Activated CD8-positive, alpha-beta memory T cell treated with anti-CD3 and anti-CD28 coated beads for 36 hours (primary cell): Measurements from ENCODE around the gene SECTM1. TPM values are rescaled to one million over a fixed set of nuclear protein-coding genes. Genes with fewer than 3 reads are reported as not detected.

Experiments
- CTCF ChIA-PET: fragments of 350-600 bp; sonication (Branson Sonifier 250); formaldehyde crosslinking; loops from one replicate; lab custom pipeline; 2021; ENCODE audit warnings: antibody characterized with exemption; lab: Charles Lee
- POLR2A ChIA-PET: fragments of 350-600 bp; sonication (Branson Sonifier 250); formaldehyde crosslinking; loops from one replicate; lab custom pipeline; 2021; ENCODE audit warnings: antibody characterized with exemption; lab: Charles Lee
- total RNA-seq, 2 experiments: library from RNA; stranded (reverse); gene quantifications; one replicate each; pipeline ENCODE4 v1.2.3, GENCODE V29; 2021

Gene SECTM1
- total RNA-seq, 2 experiments from 2014 or later, result 0.80 to 0.84 TPM

DNA sequence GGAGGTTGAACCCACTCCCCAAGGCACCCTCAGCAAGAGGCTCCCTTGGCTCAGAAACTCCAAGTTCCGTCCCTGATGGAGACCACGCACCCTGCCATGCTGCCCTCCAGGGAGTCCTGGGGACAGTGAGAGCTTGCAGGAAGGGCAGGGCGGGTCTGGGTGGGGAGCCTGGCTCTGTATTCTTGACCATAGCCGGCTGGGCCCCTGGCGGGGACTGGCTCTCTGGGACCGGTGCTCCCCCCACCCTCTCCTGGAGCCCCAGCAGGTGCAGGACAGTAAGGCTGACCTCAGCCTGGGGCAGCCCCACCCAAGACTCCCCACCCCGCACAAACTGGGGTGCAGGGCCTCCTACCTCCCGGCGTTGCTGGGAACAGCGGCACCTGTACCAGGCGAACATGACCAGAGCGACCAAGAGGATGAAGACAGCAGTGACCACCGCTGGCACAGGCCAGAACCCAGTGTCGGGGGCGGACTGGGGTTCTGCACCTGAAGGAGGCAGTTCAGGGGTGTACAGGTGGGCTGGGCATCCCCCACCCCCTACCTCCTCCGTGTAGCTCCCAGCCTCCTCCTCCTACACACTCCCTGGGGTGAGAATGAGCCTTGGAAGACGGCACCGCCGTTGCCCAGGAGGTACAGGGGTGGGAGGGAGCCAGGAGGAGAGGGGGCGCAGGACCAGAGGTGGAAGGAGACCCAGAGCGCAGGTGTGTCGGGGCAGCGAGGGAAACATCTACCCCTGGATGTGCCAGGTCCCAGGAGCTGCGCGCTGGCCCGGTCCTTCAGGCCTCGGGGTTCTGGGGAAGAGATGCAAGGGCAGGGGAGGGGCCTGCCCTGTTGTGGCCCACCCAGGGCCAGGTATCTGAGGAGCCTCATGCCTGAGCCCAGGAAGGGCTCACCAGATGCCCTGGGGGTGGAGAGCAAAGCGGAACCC lies 10.8 kb downstream of the SECTM1 start:
- CTCF ChIA-PET, result interaction anchor here (0.6 to 3.1 kb wide), 9 partner anchors 23 to 88 kb away, joined by 3 to 49 read pairs (median 7); no protein-coding TSS in a partner anchor
- POLR2A ChIA-PET, result interaction anchor here (0.6 to 3.9 kb wide), 6 partner anchors 11 to 94 kb away, joined by 3 to 25 read pairs (median 4); partner anchors contain the start of gene SECTM1

DNA sequence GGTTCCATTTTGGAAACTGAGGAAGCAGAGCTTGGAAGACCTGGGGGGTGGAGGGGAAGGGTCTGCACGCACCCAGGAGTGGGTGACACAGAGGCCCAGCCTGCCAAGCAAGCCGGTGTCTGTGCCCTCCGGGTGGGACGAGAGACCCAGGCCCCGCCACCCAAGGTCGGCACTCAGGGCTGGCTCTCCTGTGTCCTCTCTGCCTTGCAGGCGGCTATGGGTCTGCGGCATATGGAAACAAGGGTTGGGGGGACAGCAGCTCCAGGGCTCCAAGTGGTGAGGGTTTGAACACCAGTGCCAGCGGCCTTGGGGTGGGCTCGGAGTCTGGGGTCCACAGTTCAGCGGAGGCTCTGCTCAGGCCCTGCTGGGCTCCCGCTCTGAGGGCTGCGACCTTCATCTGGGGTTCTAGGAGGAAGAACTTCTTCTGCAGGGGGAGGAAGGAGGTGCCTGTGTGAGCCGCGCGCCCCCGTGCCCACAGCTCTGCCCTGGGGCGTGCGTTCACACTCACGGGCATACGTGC lies 11.6 kb downstream of the SECTM1 start:
- ChIA-PET POLR2A (interaction anchor here (1.2 to 3.9 kb wide), 3 partner anchors 21 to 29 kb away, joined by 5 to 25 read pairs (median 8); no protein-coding TSS in a partner anchor), CTCF (interaction anchor here (0.5 to 3.1 kb wide), 10 partner anchors 11 to 88 kb away, joined by 3 to 49 read pairs (median 5); partner anchors contain the start of gene SECTM1)

DNA sequence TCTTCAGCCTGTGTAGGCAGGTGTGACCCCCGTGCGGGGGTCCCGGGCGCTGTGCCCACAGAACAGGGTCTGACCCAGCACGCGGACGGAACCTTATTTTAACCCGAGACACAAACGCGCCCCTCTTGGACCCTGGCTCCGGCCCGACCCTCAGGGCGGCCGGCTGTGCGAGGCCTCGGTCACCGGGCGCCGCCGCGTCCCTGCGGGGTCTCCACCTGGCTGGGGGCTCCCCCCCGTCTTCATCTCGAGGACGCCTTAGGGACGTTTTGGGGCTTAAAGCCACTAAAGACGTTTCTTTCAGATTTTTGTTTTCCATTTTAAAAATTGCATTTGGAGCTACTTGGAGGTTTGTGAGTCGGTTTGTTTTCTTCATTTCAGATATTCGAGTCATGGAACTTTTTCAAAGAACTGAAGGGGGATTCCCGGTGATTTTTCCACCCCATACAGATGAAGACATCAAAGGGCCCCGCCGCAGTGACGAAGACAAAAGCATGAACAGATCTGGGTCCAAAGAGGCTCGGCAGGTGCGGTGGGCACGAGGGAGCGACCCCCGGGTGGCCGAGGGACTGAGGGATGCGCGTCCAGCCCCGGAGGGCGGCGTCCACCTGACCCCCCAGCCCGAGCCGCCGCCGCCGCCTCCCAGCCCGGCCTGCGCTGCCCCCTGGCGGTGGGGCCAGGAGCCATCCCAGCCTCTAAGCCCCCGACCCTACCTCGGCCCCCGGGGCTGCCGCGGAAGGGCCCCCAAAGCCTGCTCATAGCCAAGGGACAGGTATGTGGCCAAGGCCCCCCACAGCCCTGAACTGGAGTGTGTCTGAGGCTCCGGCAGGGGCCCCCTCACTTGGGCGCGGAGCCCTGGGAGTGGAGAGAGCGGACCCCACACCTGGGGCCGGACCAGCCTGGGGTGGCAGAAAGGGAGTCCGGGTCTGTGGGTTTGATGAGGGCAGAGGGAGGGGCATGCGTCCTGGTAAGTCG lies 12.3 kb downstream of the SECTM1 start:
- CTCF ChIA-PET, result interaction anchor here (0.5 to 3.1 kb wide), 14 partner anchors 8 to 86 kb away, joined by 3 to 49 read pairs (median 4); partner anchors contain the start of gene SECTM1
- POLR2A ChIA-PET, result interaction anchor here (0.6 to 3.9 kb wide), 6 partner anchors 18 to 222 kb away, joined by 3 to 25 read pairs (median 4); no protein-coding TSS in a partner anchor

DNA sequence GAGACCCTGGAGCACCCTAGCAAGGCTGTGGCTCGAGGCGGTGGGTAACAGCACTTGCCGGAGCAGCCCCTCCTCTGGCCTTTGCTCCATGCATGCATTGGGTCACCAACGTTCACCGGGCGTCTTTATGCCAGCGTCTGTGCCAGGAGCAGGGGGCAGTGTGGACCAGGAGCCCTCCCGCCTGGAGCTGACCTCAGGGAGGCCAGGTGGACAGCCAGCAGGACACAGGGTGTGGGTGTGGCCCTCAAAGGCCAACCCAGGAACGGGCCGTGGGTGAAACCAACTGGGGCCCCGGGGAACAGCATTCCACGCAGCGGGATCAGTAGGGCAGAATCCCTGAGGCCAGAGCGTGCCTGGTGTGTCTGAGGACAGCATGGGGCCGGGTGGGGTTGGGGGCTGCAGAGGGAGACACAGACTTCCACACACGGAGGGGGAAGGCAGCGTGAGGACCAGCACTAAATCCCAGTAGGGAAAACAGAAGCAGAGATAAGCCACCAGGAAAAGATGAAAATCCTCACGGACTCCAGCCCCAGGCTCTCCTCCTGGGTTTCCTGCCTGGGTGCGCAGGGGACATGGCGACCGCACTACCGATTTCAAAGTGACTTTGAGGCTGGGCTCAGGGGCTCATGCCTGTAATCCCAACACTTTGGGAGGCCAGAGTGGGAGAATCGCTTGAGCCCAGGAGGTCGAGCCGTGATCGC lies 13.3 kb downstream of the SECTM1 start:
- CTCF ChIA-PET, result interaction anchor here (0.6 to 3.1 kb wide), 10 partner anchors 7 to 85 kb away, joined by 3 to 49 read pairs (median 4); no protein-coding TSS in a partner anchor
- POLR2A ChIA-PET, result interaction anchor here (0.9 to 3.9 kb wide), 3 partner anchors 17 to 22 kb away, joined by 3 to 25 read pairs (median 8); no protein-coding TSS in a partner anchor

DNA sequence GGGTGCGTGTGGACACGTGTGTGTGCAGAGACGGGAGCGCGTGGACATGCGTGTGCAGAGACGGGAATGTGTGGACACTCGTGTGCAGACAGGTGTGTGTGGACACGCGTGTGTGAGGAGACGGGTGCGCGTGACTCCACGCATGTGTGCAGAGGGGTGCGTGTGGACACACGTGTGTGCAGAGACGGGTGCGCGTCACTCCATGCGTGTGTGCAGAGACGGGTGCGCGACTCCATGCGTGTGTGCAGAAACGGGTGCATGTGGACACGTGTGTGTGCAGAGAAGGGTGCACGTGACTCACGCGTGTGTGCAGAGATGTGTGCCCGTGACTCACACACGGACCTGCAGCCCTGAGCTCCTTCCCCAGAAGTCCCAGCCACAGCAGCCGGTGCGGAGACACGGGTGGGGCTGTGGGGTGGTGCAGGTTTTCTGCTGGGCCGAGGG lies 13.9 kb downstream of the SECTM1 start:
- CTCF ChIA-PET, result interaction anchor here (0.7 to 3.1 kb wide), 2 partner anchors 19 to 45 kb away, joined by 3 to 49 read pairs; no protein-coding TSS in a partner anchor
- POLR2A ChIA-PET, result no interaction called here

DNA sequence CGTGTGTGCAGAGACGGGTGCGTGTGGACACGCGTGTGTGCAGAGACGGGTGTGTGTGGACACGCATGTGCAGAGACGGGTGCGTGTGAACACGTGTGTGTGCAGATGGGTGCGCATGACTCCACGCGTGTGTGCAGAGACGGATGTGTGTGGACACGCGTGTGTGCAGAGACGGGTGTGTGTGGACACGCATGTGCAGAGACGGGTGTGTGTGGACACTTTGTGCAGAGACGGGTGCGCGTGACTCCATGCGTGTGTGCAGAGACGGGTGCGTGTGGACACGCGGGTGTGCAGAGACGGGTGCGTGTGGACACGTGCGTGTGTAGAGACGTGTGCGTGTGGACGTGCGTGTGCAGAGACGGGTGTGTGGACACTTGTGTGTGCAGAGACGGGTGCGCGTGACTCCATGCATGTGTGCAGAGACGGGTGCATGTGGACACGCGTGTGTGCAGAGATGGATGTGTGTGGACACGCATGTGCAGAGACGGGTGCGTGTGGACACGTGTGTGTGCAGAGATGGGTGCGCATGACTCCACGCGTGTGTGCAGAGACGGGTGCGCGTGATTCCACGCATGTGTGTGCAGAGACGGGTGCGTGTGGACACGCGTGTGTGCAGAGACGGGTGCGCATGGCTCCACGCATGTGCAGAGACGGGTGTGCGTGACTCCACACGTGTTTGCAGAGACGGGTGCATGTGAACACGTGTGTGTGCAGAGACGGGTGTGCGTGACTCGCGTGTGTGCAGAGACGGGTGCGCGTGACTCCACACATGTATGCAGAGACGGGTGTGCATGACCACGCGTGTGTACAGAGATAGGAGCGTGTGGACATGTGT lies 14.6 kb downstream of the SECTM1 start:
- ChIA-PET POLR2A (no interaction called here), CTCF (no interaction called here)

DNA sequence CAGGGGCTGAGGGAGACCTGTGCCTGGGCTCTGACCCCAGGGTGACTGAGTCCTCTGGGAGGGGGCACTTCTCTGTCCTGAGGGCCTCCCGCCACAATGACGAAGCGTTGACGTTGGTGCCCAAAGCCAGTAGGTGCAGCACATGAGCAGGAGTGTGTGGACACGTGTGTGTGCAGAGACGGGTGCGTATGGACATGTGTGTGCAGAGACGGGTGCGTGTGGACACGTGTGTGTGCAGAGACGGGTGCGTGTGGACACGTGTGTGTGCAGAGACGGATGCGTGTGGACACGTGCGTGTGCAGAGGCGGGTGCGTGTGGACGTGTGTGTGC lies 15.4 kb downstream of the SECTM1 start:
- ChIA-PET POLR2A (interaction anchor here (0.7 to 2.9 kb wide), 6 partner anchors 14 to 80 kb away, joined by 4 to 71 read pairs (median 6); no protein-coding TSS in a partner anchor), CTCF (interaction anchor here (1.0 to 2.6 kb wide), 7 partner anchors 11 to 112 kb away, joined by 3 to 22 read pairs (median 12); no protein-coding TSS in a partner anchor)

DNA sequence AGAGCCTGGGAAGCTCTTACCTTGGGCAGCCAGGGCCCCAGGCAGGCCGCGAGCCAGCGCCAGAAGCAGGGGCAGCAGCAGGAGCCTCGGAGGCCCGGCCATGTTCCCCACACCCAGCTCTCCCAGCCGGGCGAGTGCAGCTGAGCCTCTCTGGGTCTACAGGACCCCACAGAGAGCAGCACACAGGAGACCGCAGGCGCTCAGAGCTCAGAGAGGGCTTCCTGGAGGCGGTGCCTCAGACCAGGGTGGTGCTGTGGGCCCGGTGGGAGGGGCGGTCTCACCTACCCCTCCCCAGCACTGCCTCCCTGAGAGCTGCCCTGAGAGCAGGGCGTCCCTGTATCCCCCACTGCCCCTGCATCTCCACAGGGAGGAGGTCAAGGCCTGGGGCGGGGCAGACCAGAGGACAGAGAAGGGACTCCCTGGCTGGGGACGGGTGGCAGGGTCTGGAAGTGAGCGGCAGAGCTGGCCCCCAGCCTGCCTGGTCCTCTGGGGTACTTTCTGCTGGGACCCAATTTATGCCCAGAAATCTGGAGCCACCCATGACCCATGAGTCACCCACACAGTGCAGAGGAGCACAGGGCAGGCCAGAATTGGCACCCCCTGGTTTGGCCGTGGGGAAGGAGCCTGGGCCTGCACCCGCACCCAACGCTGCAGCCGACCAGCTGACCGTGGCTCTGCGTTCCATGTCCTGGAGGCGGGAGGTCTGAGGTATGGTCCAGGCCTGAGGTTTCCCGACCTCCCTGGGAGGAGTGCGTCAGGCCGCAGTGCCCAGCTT lies 16.0 kb downstream of the SECTM1 start, which contains the start of gene CD7:
Gene CD7 (minus strand): TSS at position 215 of the 775 bp plus-strand sequence. CDS start 113 bp downstream, at position 102.
- CTCF ChIA-PET, result interaction anchor here (0.8 to 2.6 kb wide), 8 partner anchors 11 to 111 kb away, joined by 3 to 22 read pairs (median 8); no protein-coding TSS in a partner anchor
- POLR2A ChIA-PET, result interaction anchor here (0.6 to 2.9 kb wide), 11 partner anchors 13 to 391 kb away, joined by 3 to 71 read pairs (median 5); partner anchors contain the start of gene SLC16A3

DNA sequence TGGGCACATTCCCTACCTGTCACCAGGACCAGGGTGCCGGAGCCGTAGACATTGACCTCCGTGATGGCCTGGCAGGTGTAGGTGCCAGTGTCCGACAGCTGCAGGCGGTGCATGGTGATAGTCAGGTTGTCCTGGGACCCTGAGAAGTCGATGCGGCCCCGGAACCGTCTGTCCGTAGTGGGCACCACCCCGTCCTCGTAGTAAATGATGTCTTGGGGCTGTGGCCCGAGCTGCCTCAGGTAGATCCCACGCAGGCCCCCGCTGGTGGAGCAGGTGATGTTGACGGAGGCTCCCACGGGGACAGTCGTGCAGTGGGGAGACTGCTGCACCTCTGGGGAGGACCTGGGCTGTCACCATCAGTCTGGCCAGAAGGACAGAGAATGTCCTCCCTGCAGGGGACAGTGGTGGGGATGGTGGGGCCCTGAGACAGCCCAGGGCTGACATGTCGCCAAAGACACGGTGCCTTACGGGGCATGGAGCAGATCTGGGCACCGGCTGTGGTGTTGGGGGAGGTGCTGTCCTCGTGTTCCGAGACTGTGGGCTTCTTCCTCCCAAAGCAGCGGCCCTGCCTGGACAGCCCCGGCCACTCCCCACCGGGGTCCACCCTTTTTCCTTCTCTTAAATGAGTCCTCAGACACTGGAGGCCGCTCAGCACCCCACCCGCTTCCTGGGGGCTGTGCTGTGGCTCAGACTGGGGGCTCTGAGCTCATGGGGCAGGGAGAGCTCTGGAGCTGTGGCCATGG lies 16.7 kb downstream of the SECTM1 start:
- ChIA-PET POLR2A (interaction anchor here (0.6 to 2.9 kb wide), 12 partner anchors 13 to 217 kb away, joined by 3 to 71 read pairs (median 6); partner anchors contain the start of gene SLC16A3), CTCF (interaction anchor here (0.8 to 2.6 kb wide), 7 partner anchors 10 to 111 kb away, joined by 3 to 22 read pairs (median 12); no protein-coding TSS in a partner anchor)

DNA sequence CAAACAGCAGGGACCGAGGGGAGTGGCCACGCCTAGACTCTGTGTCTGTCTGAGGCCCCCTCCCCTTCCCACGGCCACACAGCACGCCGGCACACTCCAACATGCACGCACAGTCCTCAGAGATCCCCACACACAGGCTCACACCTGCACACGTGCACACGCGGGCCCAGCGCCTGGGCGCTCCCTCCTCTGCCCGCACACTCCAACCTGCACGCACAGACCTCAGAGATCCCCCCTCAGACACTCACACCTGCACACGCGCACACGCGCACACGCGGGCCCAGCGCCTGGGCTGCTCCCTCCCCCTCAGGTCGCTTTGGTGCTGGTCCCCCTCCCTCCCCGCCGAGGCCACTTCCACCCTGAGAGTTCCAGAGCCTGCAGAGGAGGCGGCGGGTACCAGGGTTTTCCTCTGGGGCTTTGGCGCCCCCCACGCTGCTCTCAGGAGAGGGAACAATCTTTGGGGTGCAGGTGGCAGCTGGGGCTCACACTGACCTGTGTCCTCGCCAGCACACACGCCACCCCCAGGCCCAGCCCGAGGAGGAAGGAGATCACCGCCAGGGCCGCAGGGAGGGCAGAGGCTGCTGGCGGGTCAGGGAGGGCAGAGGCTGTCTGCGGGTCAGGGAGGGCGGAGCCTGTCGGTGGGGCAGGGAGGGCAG lies 17.7 kb downstream of the SECTM1 start:
- CTCF ChIA-PET, result interaction anchor here (2.3 to 2.6 kb wide), 2 partner anchors 9 to 14 kb away, joined by 14 to 22 read pairs; no protein-coding TSS in a partner anchor
- POLR2A ChIA-PET, result interaction anchor here (0.7 to 2.9 kb wide), 5 partner anchors 12 to 47 kb away, joined by 3 to 71 read pairs (median 10); no protein-coding TSS in a partner anchor

DNA sequence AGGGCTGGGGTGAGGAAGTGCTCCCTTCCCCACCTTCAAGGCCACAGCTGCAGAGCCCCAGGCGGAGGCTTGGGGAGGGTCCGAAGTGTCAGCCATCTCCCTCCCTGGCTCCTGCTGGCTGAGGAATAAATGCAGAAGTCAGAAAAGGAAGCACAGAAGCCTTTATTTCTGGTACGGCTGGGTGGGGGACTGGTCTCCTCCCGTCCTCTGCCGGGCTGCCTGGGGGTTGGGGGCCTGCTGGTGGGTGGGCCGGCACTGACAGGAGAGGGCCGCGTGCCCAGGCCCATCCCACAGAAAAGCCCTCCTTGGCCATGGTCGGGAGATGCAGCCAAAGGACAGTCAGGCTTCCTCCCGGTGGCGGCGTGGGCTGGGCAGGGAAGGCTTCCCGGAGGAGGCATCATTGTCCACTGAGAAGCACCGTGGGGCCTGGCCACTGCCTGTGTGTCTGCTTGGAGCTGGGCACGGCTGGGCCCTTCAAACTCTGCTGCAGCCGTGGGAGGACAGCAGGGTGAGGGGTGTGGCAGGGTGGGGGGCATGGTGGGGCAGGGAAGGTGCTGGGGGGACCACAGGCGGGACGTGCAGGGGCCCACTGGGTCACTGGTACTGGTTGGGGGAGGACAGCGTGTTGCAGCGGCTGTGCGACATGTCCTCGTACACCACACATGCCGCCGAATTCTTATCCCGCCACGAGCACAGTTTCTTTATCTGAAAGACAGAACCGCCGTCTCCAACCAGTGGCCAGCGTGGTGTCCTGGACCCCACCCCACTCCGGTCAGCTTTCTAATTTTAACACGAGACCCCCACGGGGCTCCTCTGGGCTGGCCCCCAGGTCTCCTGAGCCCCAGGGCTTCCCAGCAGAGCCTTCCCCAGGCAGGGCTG lies 18.6 kb downstream of the SECTM1 start:
- POLR2A ChIA-PET, result no interaction called here
- CTCF ChIA-PET, result interaction anchor here (1.1 to 1.3 kb wide), 2 partner anchors 16 to 79 kb away, joined by 3 to 4 read pairs; no protein-coding TSS in a partner anchor

DNA sequence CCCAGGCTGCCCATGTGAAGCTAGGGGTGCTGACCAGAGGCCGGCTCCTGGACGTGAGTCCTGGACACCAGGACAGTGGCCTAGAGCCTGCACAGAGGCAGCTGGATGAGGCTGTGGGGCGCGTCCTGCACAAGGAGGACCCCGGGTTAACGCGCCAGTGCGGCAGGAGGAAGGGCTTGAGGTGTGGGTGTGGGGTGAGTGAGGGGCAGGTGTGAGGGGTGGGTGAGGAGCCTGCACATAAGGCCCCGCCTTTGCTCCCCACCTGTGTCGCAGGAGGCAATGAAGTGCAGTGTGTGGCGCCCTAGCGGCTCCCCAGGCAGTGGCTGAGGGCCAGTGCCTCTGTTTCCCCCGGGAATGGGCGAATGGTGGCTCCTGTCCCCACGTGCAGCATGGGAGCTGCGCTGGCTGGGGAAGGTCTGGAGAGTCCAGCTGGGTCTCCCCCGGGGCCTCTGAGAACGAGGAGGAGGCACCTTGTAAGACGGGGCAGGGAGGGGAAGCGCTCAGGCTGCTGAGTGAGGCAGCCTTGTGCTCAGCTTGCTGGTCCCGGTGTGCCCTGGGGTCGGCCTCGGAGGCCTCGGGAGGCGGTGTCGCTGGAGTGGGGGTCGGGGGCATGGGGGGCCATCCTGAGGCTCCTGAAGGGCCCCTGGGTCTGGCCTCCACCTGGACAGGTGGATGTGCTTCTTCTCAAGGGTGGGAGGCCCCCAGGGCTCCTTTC lies 19.4 kb downstream of the SECTM1 start:
- ChIA-PET CTCF (interaction anchor here (1.1 to 1.3 kb wide), 2 partner anchors 16 to 78 kb away, joined by 3 to 4 read pairs; no protein-coding TSS in a partner anchor), POLR2A (no interaction called here)
